PC-3 (cell line): Measurements from ENCODE around the gene XPO5.

Experiments
- EZH2 ChIP-seq: fragments of 300-600 bp; sonication (generic); IDR thresholded peaks from one replicate; pipeline ENCODE4 v1.6.1; 2017; ENCODE audit warnings: antibody characterized with exemption, mild to moderate bottlenecking, low read length; ENCODE audit not compliant: unreplicated experiment
- EZH2phosphoT487 ChIP-seq: fragments of 300-600 bp; sonication (generic); IDR thresholded peaks from 2 replicates; pipeline ENCODE4 v1.6.1; 2018; ENCODE audit warnings: mild to moderate bottlenecking, antibody characterized with exemption, low read length, borderline replicate concordance
- TF ChIP-seq, protein P1 (sequence below): fragments of 300-600 bp; sonication (generic); conservative IDR thresholded peaks from 2 replicates; pipeline ENCODE4 v1.5.1; 2017; ENCODE audit warnings: antibody characterized with exemption, low read depth, mild to moderate bottlenecking, low read length

- TF ChIP-seq, protein P1, sequence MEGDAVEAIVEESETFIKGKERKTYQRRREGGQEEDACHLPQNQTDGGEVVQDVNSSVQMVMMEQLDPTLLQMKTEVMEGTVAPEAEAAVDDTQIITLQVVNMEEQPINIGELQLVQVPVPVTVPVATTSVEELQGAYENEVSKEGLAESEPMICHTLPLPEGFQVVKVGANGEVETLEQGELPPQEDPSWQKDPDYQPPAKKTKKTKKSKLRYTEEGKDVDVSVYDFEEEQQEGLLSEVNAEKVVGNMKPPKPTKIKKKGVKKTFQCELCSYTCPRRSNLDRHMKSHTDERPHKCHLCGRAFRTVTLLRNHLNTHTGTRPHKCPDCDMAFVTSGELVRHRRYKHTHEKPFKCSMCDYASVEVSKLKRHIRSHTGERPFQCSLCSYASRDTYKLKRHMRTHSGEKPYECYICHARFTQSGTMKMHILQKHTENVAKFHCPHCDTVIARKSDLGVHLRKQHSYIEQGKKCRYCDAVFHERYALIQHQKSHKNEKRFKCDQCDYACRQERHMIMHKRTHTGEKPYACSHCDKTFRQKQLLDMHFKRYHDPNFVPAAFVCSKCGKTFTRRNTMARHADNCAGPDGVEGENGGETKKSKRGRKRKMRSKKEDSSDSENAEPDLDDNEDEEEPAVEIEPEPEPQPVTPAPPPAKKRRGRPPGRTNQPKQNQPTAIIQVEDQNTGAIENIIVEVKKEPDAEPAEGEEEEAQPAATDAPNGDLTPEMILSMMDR: no peak
- TF ChIP-seq EZH2: no peak
- TF ChIP-seq EZH2phosphoT487: no peak
Observed at GRCh38 chr6:43521836-43522235, 54.0 kb downstream of the XPO5 start.
